ENCODE results near the gene TMEM44.

GRCh38 chr3:194682189-194682693, 49.0 kb upstream of the TMEM44 start:
- TF ChIP-seq RAD21 (IDR thresholded peaks at IDR 0.05; ENCODE audit: low read length) (no peak), SMC3 (IDR thresholded peaks at IDR 0.05; ENCODE audit: low read depth, low read length) (no peak), POLR2A (IDR thresholded peaks at IDR 0.05; ENCODE audit: low read depth, low read length) (no peak), CEBPB (IDR thresholded peaks at IDR 0.05; ENCODE audit: low read depth, low read length) (no peak), CTCF (conservative IDR thresholded peaks at IDR 0.05; ENCODE audit: low read depth, low read length) (no peak), RCOR1 (IDR thresholded peaks at IDR 0.05; ENCODE audit: insufficient replicate concordance, low read length) (no peak), MXI1 (IDR thresholded peaks at IDR 0.05; ENCODE audit: borderline replicate concordance, low read depth, low read length) (no peak), RFX5 (IDR thresholded peaks at IDR 0.05; ENCODE audit: low read depth, low read length) (no peak), NFE2L2 (IDR thresholded peaks at IDR 0.05; ENCODE audit: low read depth, low read length) (no peak), MAZ (IDR thresholded peaks at IDR 0.05; ENCODE audit: borderline replicate concordance, low read depth, low read length) (no peak)
- TF ChIP-seq, protein P1, sequence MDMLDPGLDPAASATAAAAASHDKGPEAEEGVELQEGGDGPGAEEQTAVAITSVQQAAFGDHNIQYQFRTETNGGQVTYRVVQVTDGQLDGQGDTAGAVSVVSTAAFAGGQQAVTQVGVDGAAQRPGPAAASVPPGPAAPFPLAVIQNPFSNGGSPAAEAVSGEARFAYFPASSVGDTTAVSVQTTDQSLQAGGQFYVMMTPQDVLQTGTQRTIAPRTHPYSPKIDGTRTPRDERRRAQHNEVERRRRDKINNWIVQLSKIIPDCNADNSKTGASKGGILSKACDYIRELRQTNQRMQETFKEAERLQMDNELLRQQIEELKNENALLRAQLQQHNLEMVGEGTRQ (IDR thresholded peaks at IDR 0.05; ENCODE audit: low read depth, low read length): no peak
